Uterus (tissue), 4 donors: Measurements from ENCODE around the gene SEPHS1. TPM values are rescaled to one million over a fixed set of nuclear protein-coding genes. Genes with fewer than 3 reads are reported as not detected.

Experiments used
- DNase-seq, 2 donors: peaks; one replicate each; pipeline ENCODE4 v3.0.0-alpha.2; 2019 to 2020
- H3K27ac ChIP-seq, 2 donors: fragments of 200-600 bp; sonication (generic); 1 replicate in 1 of 2; 2 replicates in 1 of 2; pipeline ENCODE4 v1.5.1; 2016 to 2018
- H3K27me3 ChIP-seq, 2 donors: fragments of 200-600 bp; sonication (generic); one replicate each; pipeline ENCODE4 v1.5.1; 2018 to 2019; ENCODE audit warnings: control low read depth in 1 of 2
- H3K36me3 ChIP-seq, 2 donors: fragments of 200-600 bp; sonication (generic); one replicate each; pipeline ENCODE4 v1.5.1; 2019; ENCODE audit warnings: control low read depth in 1 of 2
- H3K4me1 ChIP-seq, 2 donors: fragments of 200-600 bp; sonication (generic); one replicate each; pipeline ENCODE4 v1.5.1; 2018 to 2019; ENCODE audit warnings: control low read depth in 1 of 2
- H3K4me3 ChIP-seq, 2 donors: fragments of 200-600 bp; sonication (generic); 1 replicate in 1 of 2; 2 replicates in 1 of 2; pipeline ENCODE4 v1.5.1; 2018 to 2019; ENCODE audit warnings: mild to moderate bottlenecking in 1 of 2
- H3K9me3 ChIP-seq, 2 donors: fragments of 200-600 bp; sonication (generic); one replicate each; pipeline ENCODE4 v1.5.1; 2019; ENCODE audit warnings: control low read depth in 1 of 2
- CTCF ChIP-seq, 4 experiments: fragments of 200-600 bp in 2 of 4; fragments of 450-650 bp in 2 of 4; sonication (generic) in 2 of 4; IDR thresholded peaks; one replicate each; pipeline ENCODE4 v1.5.1; 2016 to 2019; ENCODE audit warnings: antibody characterized with exemption in 4 of 4, mild to moderate bottlenecking in 2 of 4, moderate library complexity in 1 of 4
- POLR2A ChIP-seq, 2 donors: fragments of 450-650 bp; IDR thresholded peaks; one replicate each; pipeline ENCODE4 v1.6.1; 2016; ENCODE audit warnings: antibody characterized with exemption in 2 of 2, mild to moderate bottlenecking in 1 of 2, moderate library complexity in 1 of 2
- intact Hi-C: fragments of 100-400 bp; cut with DNase I; formaldehyde crosslinking; loops from one replicate; pipeline ENCODE4 v1.15.1; 2023; ENCODE audit warnings: low total_unique reads
- total RNA-seq, 4 donors: library from RNA; depleted of rRNA in 3 of 4; stranded (reverse); fragments of >200 nt in 3 of 4; gene quantifications; one replicate each; pipeline versions ENCODE4 v1.1.0 to v1.2.4, GENCODE V29; 2014 to 2023
- donor health status: DM: yes; HTN: yes; CAD: no.

Gene SEPHS1
- total RNA-seq, 4 donors from 2014 or later = 11.2 to 106 (median 34.8) TPM

- Histone ChIP-seq H3K9me3 (no peaks in the 10 kb centered on the region), H3K27me3 (no peaks in the 10 kb centered on the region), H3K36me3 (no peaks in the 10 kb centered on the region), H3K4me3 (no peak overlapping the region), H3K4me1 (no peaks in the 10 kb centered on the region), H3K27ac (no peak overlapping the region)
- TF ChIP-seq POLR2A (IDR thresholded peaks at IDR 0.05) (no peak), CTCF (IDR thresholded peaks at IDR 0.05) (no peak)
- DNase-seq = no peak
- intact Hi-C loops = no loop called here
Measured at GRCh38 chr10:13392701-13393100, 44.6 kb upstream of the SEPHS1 start.

- no peaks in the 10 kb centered on the region for H3K36me3 ChIP-seq
- H3K27me3 ChIP-seq = no peaks in the 10 kb centered on the region
- no peak overlapping the region for H3K27ac ChIP-seq
- intact Hi-C loops = no loop called here
- no peaks in the 10 kb centered on the region for H3K9me3 ChIP-seq
- no peaks in the 10 kb centered on the region for H3K4me1 ChIP-seq
- peak in 1 of 2 donors; percentile 22 for DNase-seq
- H3K4me3 ChIP-seq = no peak overlapping the region
- TF ChIP-seq POLR2A (IDR thresholded peaks at IDR 0.05) (no peak), CTCF (IDR thresholded peaks at IDR 0.05) (no peak)
Measured at GRCh38 chr10:13390604-13391522, 42.8 kb upstream of the SEPHS1 start.

GRCh38 chr10:13388478-13389230 is 40.6 kb upstream of the SEPHS1 start:
- TF ChIP-seq POLR2A (IDR thresholded peaks at IDR 0.05) (no peak), CTCF (IDR thresholded peaks at IDR 0.05) (no peak)

GRCh38 chr10:13386021-13386420 is 37.9 kb upstream of the SEPHS1 start:
- H3K4me3 ChIP-seq = no peak overlapping the region

More at GRCh38 chr10:13388478-13389230, 40.6 kb upstream of the SEPHS1 start:
- Histone ChIP-seq H3K27me3 (no peaks in the 10 kb centered on the region), H3K4me3 (no peak overlapping the region), H3K27ac (no peak overlapping the region), H3K36me3 (no peaks in the 10 kb centered on the region), H3K4me1 (no peaks in the 10 kb centered on the region), H3K9me3 (no peaks in the 10 kb centered on the region)
- intact Hi-C loops = no loop called here
- no peak for DNase-seq

More at GRCh38 chr10:13386021-13386420, 37.9 kb upstream of the SEPHS1 start:
- TF ChIP-seq CTCF (IDR thresholded peaks at IDR 0.05) (no peak), POLR2A (IDR thresholded peaks at IDR 0.05) (no peak)
- Histone ChIP-seq H3K9me3 (no peaks in the 10 kb centered on the region), H3K27ac (no peak overlapping the region), H3K36me3 (no peaks in the 10 kb centered on the region), H3K4me1 (no peaks in the 10 kb centered on the region), H3K27me3 (no peaks in the 10 kb centered on the region)
- intact Hi-C loops = no loop called here
- no peak for DNase-seq
